ELR (cell line): Measurements from ENCODE around the gene ALDH1L2.

Source experiments
- DNase-seq: peaks from one replicate; pipeline ENCODE4 v3.0.0-alpha.2; 2015; ENCODE audit warnings: low read depth

Gene ALDH1L2

GRCh38 chr12:105083551-105084105, 630 bp downstream of the ALDH1L2 start:
- peak; percentile 86 for DNase-seq

- peak; percentile 15 for DNase-seq
Observed at GRCh38 chr12:105083031-105083430, 1.2 kb downstream of the ALDH1L2 start.

- no peak for DNase-seq
Observed at GRCh38 chr12:105078712-105079570, 5.3 kb downstream of the ALDH1L2 start.

- DNase-seq = no peak
Observed at GRCh38 chr12:105077435-105077834, 6.8 kb downstream of the ALDH1L2 start.

GRCh38 chr12:105076913-105077312, 7.3 kb downstream of the ALDH1L2 start:
- DNase-seq = no peak

GRCh38 chr12:105076098-105076497, 8.2 kb downstream of the ALDH1L2 start:
- DNase-seq = peak; percentile 55

GRCh38 chr12:105072888-105073488, 11.3 kb downstream of the ALDH1L2 start:
- no peak for DNase-seq

- no peak for DNase-seq
Observed at GRCh38 chr12:105071981-105072380, 12.3 kb downstream of the ALDH1L2 start.

- DNase-seq = no peak
Observed at GRCh38 chr12:105069936-105070702, 14.1 kb downstream of the ALDH1L2 start.

- no peak for DNase-seq
Observed at GRCh38 chr12:105067511-105068031, 16.7 kb downstream of the ALDH1L2 start.

- DNase-seq = no peak
Observed at GRCh38 chr12:105064564-105065178, 19.6 kb downstream of the ALDH1L2 start.

- peak; percentile 14 for DNase-seq
Observed at GRCh38 chr12:105060715-105061378, 23.4 kb downstream of the ALDH1L2 start.

- DNase-seq = no peak
Observed at GRCh38 chr12:105057174-105057573, 27.1 kb downstream of the ALDH1L2 start.

- peak; percentile 81 for DNase-seq
Observed at GRCh38 chr12:105053116-105053572, 31.1 kb downstream of the ALDH1L2 start.

- no peak for DNase-seq
Observed at GRCh38 chr12:105051981-105052380, 32.3 kb downstream of the ALDH1L2 start.

- no peak for DNase-seq
Observed at GRCh38 chr12:105048315-105048714, 35.9 kb downstream of the ALDH1L2 start.

- DNase-seq = peak; percentile 29
Observed at GRCh38 chr12:105047308-105047707, 37.0 kb downstream of the ALDH1L2 start.

- no peak for DNase-seq
Observed at GRCh38 chr12:105041186-105041585, 43.1 kb downstream of the ALDH1L2 start.

GRCh38 chr12:105040476-105040875, 43.8 kb downstream of the ALDH1L2 start:
- DNase-seq = no peak

- DNase-seq = peak; percentile 38
Observed at GRCh38 chr12:105036937-105037649, 47.2 kb downstream of the ALDH1L2 start.
